ENCODE data around the gene SPPL2C. TPM values are rescaled to one million over a fixed set of nuclear protein-coding genes. Genes with fewer than 3 reads are reported as not detected.

Gene SPPL2C
- polyA plus RNA-seq, 1 experiment, result not detected

- ChIA-PET CTCF (interaction anchor here (0.7 to 2.2 kb wide), 10 partner anchors 9 to 214 kb away, joined by 3 to 23 read pairs (median 4); no protein-coding TSS in a partner anchor), POLR2A (interaction anchor here (0.6 kb wide), 1 partner anchor 210 kb away, joined by 3 read pairs; no protein-coding TSS in a partner anchor)
- TF ChIP-seq CTCF (IDR thresholded peaks at IDR 0.05; ENCODE audit: low read depth, low read length), result no peak
- Histone ChIP-seq H3K27ac (ENCODE audit: low read depth, low read length) (no peak overlapping the region), H3K4me3 (ENCODE audit: low read depth, low read length) (no peak overlapping the region), H3K27me3 (ENCODE audit: control insufficient read depth, insufficient read depth, low read length) (peaks cover 10% of the 10 kb centered on the region), H3K9me3 (ENCODE audit: control insufficient read depth, insufficient read depth, low read length) (no peaks in the 10 kb centered on the region; the same call in 1 of the 2 replicates)
- DNase-seq (ENCODE audit: low read depth, low spot score), result no peak
Observed at GRCh38 chr17:45851464-45851863, 6.8 kb downstream of the SPPL2C start.

DNA sequence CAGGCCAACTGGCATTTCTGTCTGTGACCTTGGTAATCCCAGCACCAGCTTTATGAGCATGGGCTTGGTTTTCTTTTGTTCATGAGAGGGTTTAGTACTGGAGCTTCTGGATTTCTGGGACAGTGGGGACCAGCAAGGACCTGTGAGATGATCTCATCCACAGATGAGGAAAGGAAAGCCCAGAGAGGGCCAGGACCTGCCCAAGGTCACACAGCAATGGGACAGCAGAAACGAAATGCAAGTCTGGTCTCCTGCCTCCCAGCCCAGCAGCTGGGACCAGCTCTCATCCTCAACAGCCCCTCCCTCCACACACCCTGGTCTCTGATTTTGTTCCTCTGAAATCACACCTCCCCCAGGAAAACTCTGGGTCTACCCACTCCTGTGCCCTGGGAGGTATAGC is 7.2 kb downstream of the SPPL2C start:
- peaks cover 10% of the 10 kb centered on the region for H3K27me3 ChIP-seq (ENCODE audit: control insufficient read depth, insufficient read depth, low read length)
- DNase-seq (ENCODE audit: low read depth, low spot score), result no peak
- ChIA-PET POLR2A (interaction anchor here (0.5 kb wide), 1 partner anchor 50 kb away, joined by 4 read pairs; no protein-coding TSS in a partner anchor), CTCF (interaction anchor here (0.5 to 2.2 kb wide), 17 partner anchors 9 to 633 kb away, joined by 3 to 23 read pairs (median 4); no protein-coding TSS in a partner anchor)
- H3K4me3 ChIP-seq (ENCODE audit: low read depth, low read length), result no peak overlapping the region
- no peaks in the 10 kb centered on the region; the same call in 1 of the 2 replicates for H3K9me3 ChIP-seq (ENCODE audit: control insufficient read depth, insufficient read depth, low read length)
- H3K27ac ChIP-seq (ENCODE audit: low read depth, low read length), result no peak overlapping the region
- no peak for TF ChIP-seq CTCF (IDR thresholded peaks at IDR 0.05; ENCODE audit: low read depth, low read length)

DNA sequence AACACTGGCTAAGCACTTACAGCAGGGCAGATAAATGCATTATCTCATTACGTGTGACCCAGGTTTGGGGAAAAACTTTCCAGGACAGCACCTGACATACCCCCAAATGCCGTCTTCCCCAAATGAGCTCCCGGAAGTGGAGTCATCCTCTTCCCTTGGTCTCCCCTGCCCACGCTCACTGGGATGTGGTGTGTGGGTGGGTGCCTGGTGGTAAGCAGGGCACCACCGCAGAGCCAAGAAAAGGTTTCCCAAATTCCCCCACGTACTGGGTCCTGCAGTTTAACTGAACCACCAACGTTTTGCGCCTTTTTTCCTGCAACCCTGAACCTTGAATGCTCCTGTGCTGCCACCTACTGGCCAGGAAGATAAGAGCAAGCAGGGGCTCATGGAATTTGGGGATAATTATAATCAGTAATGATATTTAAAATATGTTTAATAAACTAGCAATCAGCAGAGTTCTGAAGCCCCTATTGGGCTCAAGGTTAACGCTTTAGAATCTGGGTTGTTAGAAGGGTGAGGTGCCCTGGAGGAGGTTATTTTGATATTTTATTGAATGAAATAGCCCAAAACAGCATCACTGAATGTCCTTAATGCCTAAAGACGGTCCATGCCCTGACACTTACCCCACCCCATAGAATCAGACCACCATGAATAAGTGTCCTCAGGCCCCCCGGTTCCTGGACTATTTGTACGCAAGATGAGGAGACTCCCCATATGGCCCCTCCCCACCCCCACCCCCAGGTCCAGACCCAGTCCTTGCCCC is 8.0 kb downstream of the SPPL2C start:
- TF ChIP-seq CTCF (IDR thresholded peaks at IDR 0.05; ENCODE audit: low read depth, low read length), result peak; percentile 89
- POLR2A ChIA-PET, result interaction anchor here (0.5 kb wide), 1 partner anchor 49 kb away, joined by 4 read pairs; no protein-coding TSS in a partner anchor
- peak; percentile 23 for DNase-seq (ENCODE audit: low read depth, low spot score)
- Histone ChIP-seq H3K27ac (ENCODE audit: low read depth, low read length) (no peak overlapping the region), H3K9me3 (ENCODE audit: control insufficient read depth, insufficient read depth, low read length) (no peaks in the 10 kb centered on the region; the same call in 1 of the 2 replicates), H3K4me3 (ENCODE audit: low read depth, low read length) (no peak overlapping the region), H3K27me3 (ENCODE audit: control insufficient read depth, insufficient read depth, low read length) (peaks cover 10% of the 10 kb centered on the region)
- CTCF ChIA-PET, result interaction anchor here (0.5 to 2.2 kb wide), 19 partner anchors 8 to 633 kb away, joined by 3 to 23 read pairs (median 4); no protein-coding TSS in a partner anchor

DNA sequence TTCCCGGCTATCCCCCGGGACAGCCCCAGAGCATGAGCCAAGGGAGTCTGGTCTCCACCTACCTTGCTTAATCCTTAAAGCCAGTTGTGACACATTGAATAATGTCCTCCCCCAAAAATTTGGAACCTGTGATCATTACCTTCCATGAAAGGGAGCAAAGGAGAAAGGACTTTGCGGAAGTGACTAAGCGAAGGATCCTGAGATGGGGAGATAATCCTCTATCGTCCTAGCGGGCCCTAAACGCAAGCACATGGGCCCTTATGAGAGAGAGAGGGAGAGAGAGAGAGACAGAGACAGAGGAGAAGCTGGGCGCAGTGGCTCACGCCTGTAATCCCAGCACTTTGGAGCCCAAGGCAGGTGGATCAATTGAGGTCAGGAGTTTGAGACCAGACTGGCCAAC is 9.5 kb downstream of the SPPL2C start:
- H3K9me3 ChIP-seq (ENCODE audit: control insufficient read depth, insufficient read depth, low read length), result no peaks in the 10 kb centered on the region
- H3K27ac ChIP-seq (ENCODE audit: low read depth, low read length), result no peak overlapping the region
- TF ChIP-seq CTCF (IDR thresholded peaks at IDR 0.05; ENCODE audit: low read depth, low read length), result no peak
- no peak overlapping the region for H3K4me3 ChIP-seq (ENCODE audit: low read depth, low read length)
- ChIA-PET POLR2A (no interaction called here), CTCF (interaction anchor here (0.9 kb wide), 1 partner anchor 214 kb away, joined by 3 read pairs; no protein-coding TSS in a partner anchor)
- H3K27me3 ChIP-seq (ENCODE audit: control insufficient read depth, insufficient read depth, low read length), result peaks cover 9% of the 10 kb centered on the region
- DNase-seq (ENCODE audit: low read depth, low spot score), result no peak

All from AG04450 (cell line).